Astrocyte (in vitro differentiated cells and primary cell): ENCODE measurements around the gene MARCKS. TPM values are rescaled to one million over a fixed set of nuclear protein-coding genes. Genes with fewer than 3 reads are reported as not detected.

Source experiments
- DNase-seq: peaks from one replicate; pipeline ENCODE4 v3.0.0-alpha.2; 2010; ENCODE audit warnings: low read depth
- FAIRE-seq: peaks from 2 replicates; lab custom pipeline; 2011; peaks lifted over from hg19 to GRCh38; lab: Jason Lieb, UNC
- H2AFZ ChIP-seq: 2 replicates; pipeline ENCODE4 v1.6.0; 2012; ENCODE audit warnings: low read depth, low read length, inconsistent platforms
- H3K27ac ChIP-seq: 2 replicates; pipeline ENCODE4 v1.5.1; 2011; ENCODE audit warnings: low read depth, low read length, inconsistent platforms
- H3K27me3 ChIP-seq: 2 replicates; pipeline ENCODE4 v1.6.0; 2011; ENCODE audit warnings: low read length, inconsistent platforms; ENCODE audit not compliant: insufficient read depth
- H3K36me3 ChIP-seq: 2 replicates; pipeline ENCODE4 v1.5.1; 2011; ENCODE audit warnings: low read length, inconsistent platforms; ENCODE audit not compliant: insufficient read depth
- H3K4me1 ChIP-seq: 2 replicates; pipeline ENCODE4 v1.5.1; 2011; ENCODE audit warnings: low read length, inconsistent platforms; ENCODE audit not compliant: insufficient read depth
- H3K4me2 ChIP-seq: 2 replicates; pipeline ENCODE4 v1.6.0; 2012; ENCODE audit warnings: low read length, inconsistent platforms
- H3K4me3 ChIP-seq: 2 replicates; pipeline ENCODE4 v1.5.1; 2011; ENCODE audit warnings: low read depth, mild to moderate bottlenecking, low read length, inconsistent platforms; ENCODE audit not compliant: insufficient read depth
- H3K79me2 ChIP-seq: 2 replicates; pipeline ENCODE4 v1.6.0; 2012; ENCODE audit warnings: mild to moderate bottlenecking, low read length, inconsistent platforms; ENCODE audit not compliant: insufficient read depth
- H3K9ac ChIP-seq: 2 replicates; pipeline ENCODE4 v1.6.0; 2012; ENCODE audit warnings: mild to moderate bottlenecking, low read length, inconsistent platforms
- H3K9me3 ChIP-seq: 2 replicates; pipeline ENCODE4 v1.5.1; 2012; ENCODE audit warnings: low read depth, mild to moderate bottlenecking, low read length, inconsistent platforms; ENCODE audit not compliant: insufficient read depth
- H4K20me1 ChIP-seq: 2 replicates; pipeline ENCODE4 v1.6.0; 2012; ENCODE audit warnings: low read length, inconsistent platforms; ENCODE audit not compliant: insufficient read depth
- H3K27ac Mint-ChIP-seq: one replicate; pipeline ENCODE4 v1.8.0; 2021; ENCODE audit warnings: mild to moderate bottlenecking, mixed read lengths; ENCODE audit not compliant: unreplicated experiment
- H3K27me3 Mint-ChIP-seq: one replicate; pipeline ENCODE4 v1.8.0; 2021; ENCODE audit warnings: low read depth, mixed read lengths; ENCODE audit not compliant: unreplicated experiment
- H3K36me3 Mint-ChIP-seq: one replicate; pipeline ENCODE4 v1.8.0; 2021; ENCODE audit warnings: low read depth, mixed read lengths; ENCODE audit not compliant: unreplicated experiment
- H3K4me1 Mint-ChIP-seq: one replicate; pipeline ENCODE4 v1.8.0; 2021; ENCODE audit warnings: low read depth, mixed read lengths; ENCODE audit not compliant: unreplicated experiment
- H3K4me3 Mint-ChIP-seq: one replicate; pipeline ENCODE4 v1.8.0; 2021; ENCODE audit warnings: mild to moderate bottlenecking, moderate library complexity, mixed read lengths; ENCODE audit not compliant: unreplicated experiment
- H3K9me3 Mint-ChIP-seq: one replicate; pipeline ENCODE4 v1.8.0; 2021; ENCODE audit warnings: mild to moderate bottlenecking, mixed read lengths; ENCODE audit not compliant: unreplicated experiment
- EZH2 ChIP-seq: IDR thresholded peaks from 2 replicates; pipeline ENCODE4 v1.6.1; 2012; ENCODE audit warnings: mild to moderate bottlenecking, low read length, inconsistent platforms; ENCODE audit not compliant: insufficient read depth
- total RNA-seq: library from RNA; stranded (reverse); gene quantifications from 2 replicates; pipeline ENCODE4 v1.2.1, GENCODE V29; 2021
- TF ChIP-seq, protein P1 (sequence below): IDR thresholded peaks from 2 replicates; pipeline ENCODE4 v1.5.1; 2011; ENCODE audit warnings: low read depth, mild to moderate bottlenecking, inconsistent platforms, low read length, moderate library complexity; ENCODE audit not compliant: insufficient read depth

MARCKS gene
- total RNA-seq, 1 donor from 2014 or later, result 261 TPM

DNA sequence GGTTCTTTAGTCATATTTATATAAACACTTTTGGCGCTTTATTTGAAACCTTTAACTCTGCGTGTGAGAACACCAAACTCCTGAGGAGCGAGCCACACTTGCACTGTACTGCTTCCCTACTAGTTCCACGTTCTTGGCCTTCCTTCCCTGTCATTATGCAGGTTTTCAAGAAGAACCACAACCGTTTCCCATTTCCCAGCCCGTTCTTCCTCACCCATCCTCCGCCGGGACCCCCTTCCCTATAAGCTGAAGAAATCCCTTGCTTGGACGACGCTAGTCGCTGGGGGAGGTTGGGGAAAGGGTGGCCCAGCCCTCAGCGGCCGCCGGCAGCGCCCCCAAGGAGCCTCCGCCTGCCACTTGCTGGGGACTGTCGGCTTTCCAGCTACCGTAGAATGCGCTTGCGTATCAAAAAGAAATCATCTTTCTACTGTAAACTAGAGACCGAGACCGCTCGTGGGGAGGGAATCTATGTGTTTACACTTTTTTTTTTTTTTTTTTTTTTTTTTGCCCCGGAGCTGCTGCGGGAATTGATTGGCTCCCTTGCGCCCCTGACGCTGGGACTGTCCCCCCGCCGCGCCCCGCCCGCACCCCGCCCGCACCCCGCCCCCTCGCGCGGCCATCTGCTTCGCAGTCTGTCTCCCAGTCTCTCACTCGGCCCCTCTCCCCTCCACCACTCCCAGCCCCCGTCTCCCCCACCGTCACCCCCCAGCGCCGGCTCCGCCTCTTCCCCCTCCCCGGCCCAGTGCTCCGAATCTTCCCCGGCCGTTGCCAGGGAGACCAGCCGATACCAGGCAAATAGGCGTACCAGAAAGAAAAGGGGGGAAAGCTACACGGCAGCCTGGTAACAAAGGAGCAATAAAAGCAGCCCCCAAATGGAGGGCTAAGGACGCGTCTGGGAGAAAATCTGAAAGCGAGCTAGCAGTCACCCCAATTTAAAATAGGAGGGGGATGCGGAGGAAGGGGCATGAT, 2.3 kb upstream of the MARCKS start:
- Mint-ChIP-seq H3K4me3 (peak overlapping the region; percentile 82), H3K27ac (peak overlapping the region; percentile 92), H3K27me3 (no peaks in the 10 kb centered on the region), H3K36me3 (peaks cover 4% of the 10 kb centered on the region), H3K9me3 (no peaks in the 10 kb centered on the region), H3K4me1 (peaks cover 5% of the 10 kb centered on the region)
- peak overlapping the region; percentile 83 for H2AFZ ChIP-seq
- H3K27ac ChIP-seq, result peak overlapping the region; percentile 100
- no peaks in the 10 kb centered on the region for H3K27me3 ChIP-seq
- H3K36me3 ChIP-seq, result no peaks in the 10 kb centered on the region
- H3K79me2 ChIP-seq, result peaks cover 44% of the 10 kb centered on the region
- DNase-seq (peak; percentile 80), FAIRE-seq (no peak)
- H4K20me1 ChIP-seq, result peaks cover 13% of the 10 kb centered on the region
- peak overlapping the region; percentile 100 for H3K9ac ChIP-seq
- H3K4me3 ChIP-seq, result peak overlapping the region; percentile 100
- TF ChIP-seq, protein P1, sequence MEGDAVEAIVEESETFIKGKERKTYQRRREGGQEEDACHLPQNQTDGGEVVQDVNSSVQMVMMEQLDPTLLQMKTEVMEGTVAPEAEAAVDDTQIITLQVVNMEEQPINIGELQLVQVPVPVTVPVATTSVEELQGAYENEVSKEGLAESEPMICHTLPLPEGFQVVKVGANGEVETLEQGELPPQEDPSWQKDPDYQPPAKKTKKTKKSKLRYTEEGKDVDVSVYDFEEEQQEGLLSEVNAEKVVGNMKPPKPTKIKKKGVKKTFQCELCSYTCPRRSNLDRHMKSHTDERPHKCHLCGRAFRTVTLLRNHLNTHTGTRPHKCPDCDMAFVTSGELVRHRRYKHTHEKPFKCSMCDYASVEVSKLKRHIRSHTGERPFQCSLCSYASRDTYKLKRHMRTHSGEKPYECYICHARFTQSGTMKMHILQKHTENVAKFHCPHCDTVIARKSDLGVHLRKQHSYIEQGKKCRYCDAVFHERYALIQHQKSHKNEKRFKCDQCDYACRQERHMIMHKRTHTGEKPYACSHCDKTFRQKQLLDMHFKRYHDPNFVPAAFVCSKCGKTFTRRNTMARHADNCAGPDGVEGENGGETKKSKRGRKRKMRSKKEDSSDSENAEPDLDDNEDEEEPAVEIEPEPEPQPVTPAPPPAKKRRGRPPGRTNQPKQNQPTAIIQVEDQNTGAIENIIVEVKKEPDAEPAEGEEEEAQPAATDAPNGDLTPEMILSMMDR, result no peak
- no peak for TF ChIP-seq EZH2
- H3K4me2 ChIP-seq, result peak overlapping the region; percentile 93
- H3K9me3 ChIP-seq, result no peaks in the 10 kb centered on the region
- peaks cover 14% of the 10 kb centered on the region for H3K4me1 ChIP-seq

DNA sequence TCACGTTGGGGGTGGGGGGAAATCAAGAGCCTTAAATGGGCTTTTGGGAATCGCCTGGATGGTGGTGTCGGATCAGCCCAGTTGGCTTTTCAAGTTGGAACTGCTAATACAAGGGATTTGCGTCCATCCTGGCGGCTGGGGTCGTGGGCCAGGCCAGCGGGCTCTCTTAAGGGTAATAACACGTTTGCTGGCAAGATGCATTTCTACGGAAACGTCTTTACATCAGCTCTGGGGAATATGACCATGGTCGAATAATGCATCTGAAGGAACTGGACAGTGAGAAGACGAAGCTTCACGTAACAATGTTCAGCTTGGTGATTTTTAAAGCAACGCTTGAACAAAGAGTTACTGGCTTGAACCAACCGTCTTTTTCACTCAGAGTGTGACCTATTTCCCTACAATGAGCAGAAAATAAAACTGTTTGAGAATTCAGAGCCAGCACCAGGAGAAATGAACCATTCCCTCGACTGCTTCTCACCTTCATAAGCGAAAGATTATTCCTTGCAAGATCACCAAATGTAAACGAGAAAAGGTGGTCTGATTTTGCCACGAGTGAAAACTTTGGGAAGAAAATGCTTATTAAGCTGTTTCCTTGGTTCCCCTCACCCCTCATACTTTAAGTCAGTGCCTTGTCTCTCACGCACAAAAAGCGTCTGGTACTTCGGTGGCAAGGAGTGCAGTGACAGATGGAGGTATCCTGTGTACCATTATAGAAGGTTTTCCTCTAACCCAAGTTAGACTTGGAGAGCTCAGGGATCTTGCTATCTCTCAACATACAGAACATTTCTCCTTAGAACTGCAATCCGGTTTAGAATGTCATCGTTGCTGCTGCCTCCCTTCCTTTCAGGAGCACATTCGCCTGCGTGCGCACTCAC, 1.4 kb upstream of the MARCKS start:
- Mint-ChIP-seq H3K9me3 (no peaks in the 10 kb centered on the region), H3K4me3 (no peak overlapping the region), H3K27me3 (no peaks in the 10 kb centered on the region), H3K36me3 (peaks cover 8% of the 10 kb centered on the region), H3K4me1 (peaks cover 9% of the 10 kb centered on the region), H3K27ac (no peak overlapping the region)
- Histone ChIP-seq H3K4me1 (peaks cover 14% of the 10 kb centered on the region), H3K9ac (peak overlapping the region; percentile 100), H3K4me2 (peak overlapping the region; percentile 93), H3K4me3 (peak overlapping the region; percentile 100), H3K79me2 (peaks cover 53% of the 10 kb centered on the region), H3K36me3 (peaks cover 4% of the 10 kb centered on the region), H3K27me3 (no peaks in the 10 kb centered on the region), H4K20me1 (peaks cover 17% of the 10 kb centered on the region), H3K9me3 (no peaks in the 10 kb centered on the region), H2AFZ (peak overlapping the region; percentile 30), H3K27ac (peak overlapping the region; percentile 100)
- no peak for TF ChIP-seq EZH2
- TF ChIP-seq, protein P1, result no peak
- DNase-seq (peak; percentile 55), FAIRE-seq (peak; percentile 58)
